Activated CD4-positive, CD25-positive, alpha-beta regulatory T cell treated with anti-CD3 and anti-CD28 coated beads, Interleukin-2, amount 50 U/mL, for 16 hours (primary cell): ENCODE results near the gene SIPA1L2.

Experiments used
- DNase-seq: peaks from one replicate; pipeline ENCODE4 v3.0.0-alpha.2; 2020; ENCODE audit warnings: low read depth, low spot score

SIPA1L2 gene

GRCh38 chr1:232650418-232650817 lies 20.5 kb upstream of the SIPA1L2 start:
- DNase-seq, result no peak

GRCh38 chr1:232648316-232648715 lies 18.4 kb upstream of the SIPA1L2 start:
- DNase-seq, result no peak

DNA sequence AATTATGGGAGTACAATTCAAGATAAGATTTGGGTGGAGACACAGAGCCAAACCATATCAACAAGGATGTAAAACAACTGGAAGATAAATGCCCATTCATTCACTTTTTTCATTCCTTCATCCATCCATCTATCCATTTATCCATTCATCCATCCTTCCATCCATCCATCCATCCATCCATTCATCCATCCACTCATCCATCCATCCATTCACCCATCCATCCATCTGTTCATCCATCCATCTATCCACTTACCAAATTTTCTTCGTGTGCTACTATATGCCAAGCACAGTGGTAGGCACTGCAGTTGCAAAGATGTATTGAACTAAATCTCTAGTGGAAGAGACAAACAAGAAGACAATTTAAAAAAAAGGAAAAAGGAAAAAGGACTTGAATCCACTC lies 14.3 kb upstream of the SIPA1L2 start:
- DNase-seq, result no peak

DNA sequence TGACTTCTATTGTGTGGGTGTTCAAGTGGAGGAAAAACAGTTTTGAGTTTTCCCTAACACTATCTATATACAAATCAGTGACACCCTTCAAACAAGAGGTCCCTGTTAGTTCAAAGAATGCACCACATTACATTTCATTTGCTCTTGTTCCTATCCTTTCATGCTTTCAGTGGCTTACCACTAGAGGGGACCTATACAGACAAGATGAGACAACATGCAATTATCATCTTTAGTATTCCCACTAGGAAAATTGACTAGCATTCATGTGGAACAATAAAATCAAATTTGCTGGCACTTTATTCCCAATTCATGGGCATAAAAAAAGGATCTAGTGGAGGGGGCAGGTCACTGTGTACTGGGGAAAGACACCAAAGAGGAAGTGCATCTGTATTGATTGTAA lies 13.3 kb upstream of the SIPA1L2 start:
- DNase-seq, result no peak

DNA sequence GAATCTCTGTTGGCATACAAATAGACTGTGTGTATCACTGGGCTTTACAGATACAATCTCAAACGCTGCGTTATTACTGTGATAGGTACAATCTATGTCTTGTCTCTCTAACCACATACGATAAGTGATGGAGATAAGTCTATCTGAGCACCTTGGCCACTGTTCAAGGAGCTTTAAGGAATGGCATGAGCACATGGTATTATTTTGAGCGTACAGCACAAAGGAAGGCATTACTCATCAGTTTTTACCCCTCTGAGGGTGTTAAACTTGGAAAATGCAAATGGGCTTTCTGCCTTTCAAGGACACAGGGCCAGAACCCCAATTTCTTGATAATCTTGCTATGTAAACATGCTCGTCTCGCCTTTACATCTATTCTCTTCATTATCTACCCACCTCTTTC lies 11.6 kb upstream of the SIPA1L2 start:
- DNase-seq, result no peak

DNA sequence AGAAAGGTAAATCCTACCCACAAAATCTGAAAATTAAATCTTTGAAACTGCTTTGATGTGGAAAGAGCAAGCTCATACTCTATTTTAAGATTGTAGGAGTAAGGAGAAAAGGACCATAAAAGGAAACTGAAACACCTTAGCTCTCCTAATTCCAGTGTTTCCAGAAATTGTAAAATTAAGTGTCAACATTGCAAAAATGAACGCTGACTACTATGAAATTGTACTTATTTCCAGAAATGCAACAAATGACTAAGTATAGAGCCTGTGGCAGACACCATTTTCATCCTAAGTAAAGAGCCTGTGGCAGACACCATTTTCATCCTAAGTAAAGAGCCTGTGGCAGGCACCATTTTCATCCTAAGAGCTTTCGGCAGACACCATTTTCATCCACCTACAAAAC lies 6.9 kb upstream of the SIPA1L2 start:
- no peak for DNase-seq

DNA sequence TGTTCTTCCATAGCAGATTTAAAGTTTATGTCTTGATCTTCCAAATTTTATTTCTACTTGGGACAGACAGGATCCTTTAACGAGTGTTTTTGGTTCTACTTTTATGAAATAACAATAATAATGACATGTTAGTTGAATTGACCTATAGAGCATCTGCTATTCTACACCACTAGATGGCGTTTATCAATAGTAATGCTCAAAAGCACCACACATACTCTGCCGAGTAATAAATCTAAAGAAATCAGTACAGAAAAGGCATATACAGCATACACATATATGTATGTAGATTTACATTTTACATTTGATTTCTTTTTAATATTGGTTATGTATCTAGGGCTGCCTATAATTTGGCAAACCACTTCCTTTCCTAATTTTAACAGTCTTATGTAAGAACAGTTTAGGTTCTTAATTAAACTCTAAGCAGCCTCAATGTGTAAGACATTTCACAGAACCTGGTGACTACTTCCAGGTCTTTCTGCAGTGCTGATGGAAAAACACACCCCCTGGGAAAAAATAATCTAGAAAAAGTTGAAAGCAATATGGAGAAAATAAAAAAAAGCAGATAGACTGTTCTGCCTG lies 5.9 kb upstream of the SIPA1L2 start:
- no peak for DNase-seq

DNA sequence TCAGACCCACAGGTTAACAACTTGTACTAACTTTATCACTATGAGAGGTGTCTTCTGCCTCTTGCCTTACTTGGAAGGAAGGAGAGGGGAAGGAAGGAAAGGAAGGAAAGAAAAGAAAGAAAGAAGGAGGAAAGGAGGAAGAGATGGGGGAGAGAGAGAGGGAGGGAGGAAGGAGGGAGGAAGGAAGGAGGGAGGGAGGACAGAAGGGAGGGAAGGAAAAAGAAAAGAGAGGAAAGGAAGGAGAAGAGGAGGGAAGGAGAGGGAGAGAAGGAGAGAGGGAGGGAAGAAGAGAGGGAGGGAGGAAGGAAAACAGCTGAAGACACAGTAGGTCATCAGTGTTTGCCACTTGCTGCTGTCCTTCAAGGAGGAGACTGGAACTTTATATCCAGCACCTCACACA lies 5.3 kb upstream of the SIPA1L2 start:
- no peak for DNase-seq

GRCh38 chr1:232634096-232634495 lies 4.2 kb upstream of the SIPA1L2 start:
- DNase-seq, result no peak

GRCh38 chr1:232630894-232631195 lies 912 bp upstream of the SIPA1L2 start:
- no peak for DNase-seq

GRCh38 chr1:232629250-232630046 lies 485 bp downstream of the SIPA1L2 start:
- DNase-seq, result no peak

DNA sequence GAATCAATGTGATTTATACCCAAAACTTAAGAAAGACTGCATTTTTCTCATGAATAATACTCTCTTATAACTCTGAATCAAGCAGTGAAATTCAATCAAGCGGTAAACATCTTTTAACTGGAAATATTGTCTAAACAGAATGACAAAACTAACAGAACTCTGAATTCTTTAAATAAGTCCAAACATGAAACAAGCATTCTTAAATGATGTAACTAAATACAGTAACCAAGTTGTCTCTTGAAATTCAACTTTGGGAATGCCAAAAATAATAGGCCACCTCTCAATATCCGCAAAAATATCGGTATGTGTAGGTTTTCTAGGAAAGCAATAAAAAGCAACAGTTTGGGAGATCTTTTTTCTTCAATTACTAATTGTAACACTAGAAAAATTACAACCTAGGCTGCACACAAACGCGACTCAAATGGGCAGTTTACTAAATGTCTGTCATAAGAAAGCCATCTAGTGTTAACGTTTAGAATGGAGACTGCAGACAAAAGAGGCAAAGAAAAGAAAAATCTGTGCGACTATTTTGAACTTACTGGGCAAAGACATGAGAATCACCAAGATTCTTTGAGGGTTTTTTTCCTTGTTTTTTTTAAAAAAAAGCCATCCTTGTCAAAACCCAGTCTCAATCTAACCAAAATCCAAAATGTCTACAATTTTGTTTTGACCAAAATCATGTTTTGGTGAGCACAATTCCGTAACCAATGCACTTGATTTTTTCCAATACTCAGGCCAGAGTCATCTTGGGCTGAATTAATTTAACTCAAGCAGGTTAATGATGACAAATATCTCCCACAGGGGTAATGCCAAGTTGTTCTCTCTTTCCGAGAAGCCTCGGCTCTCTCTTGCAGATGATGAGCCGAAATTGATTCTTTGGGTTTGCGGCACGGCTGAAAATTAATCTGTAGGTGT lies 1.3 kb downstream of the SIPA1L2 start:
- no peak for DNase-seq

DNA sequence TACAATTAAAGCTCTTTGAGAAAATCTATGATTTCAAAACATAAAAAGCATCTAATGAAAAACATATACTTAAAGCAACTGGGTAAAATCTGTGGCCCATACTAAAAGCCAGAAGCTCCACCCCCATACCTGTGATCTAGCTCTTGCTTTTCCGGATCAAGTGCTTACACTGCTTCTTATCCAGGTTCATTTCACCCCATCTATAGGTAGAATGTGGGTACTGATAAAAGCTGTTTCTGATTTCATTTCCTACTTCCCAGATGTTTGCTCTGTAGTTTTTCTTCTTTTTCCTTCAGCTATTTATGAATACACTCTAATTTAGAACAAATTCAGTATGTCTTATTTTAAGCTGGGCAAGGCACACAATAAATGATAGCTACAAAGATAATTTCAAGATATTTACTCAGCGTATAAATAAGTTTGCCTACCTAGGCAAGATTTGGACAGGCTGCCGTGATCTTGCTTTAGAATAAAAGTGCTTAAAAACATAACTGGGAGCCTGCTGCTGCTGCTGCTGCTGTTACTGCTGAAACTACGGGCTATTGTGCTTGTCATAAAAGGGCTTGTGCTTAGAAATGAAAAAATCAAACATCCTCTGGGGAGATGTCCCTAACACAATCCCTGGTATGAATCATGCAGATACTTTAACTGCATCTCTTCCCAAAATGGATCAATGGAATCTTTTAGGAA lies 2.1 kb downstream of the SIPA1L2 start:
- no peak for DNase-seq

DNA sequence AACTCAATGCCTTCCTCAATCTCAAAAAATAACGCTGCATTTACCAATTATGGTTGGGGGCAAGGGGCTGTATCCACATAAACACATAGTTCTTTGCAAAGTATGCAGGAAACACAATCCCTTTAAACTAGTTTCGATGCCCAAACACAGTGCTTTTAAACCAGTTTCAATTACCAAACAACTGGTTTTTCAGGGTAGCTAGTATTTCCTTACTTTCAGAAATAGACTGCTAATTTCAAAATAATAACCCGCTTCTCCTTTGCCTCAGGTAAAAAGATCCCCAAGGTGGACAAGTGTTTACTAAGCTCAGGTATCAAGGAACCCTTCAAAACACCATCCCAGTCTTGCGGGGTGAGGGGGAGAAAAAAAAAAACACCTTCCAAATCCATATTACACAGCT lies 2.8 kb downstream of the SIPA1L2 start:
- DNase-seq, result no peak

GRCh38 chr1:232626452-232626851 lies 3.5 kb downstream of the SIPA1L2 start:
- DNase-seq, result no peak

GRCh38 chr1:232625319-232625868 lies 4.5 kb downstream of the SIPA1L2 start:
- DNase-seq, result no peak

GRCh38 chr1:232624546-232625281 lies 5.2 kb downstream of the SIPA1L2 start:
- no peak for DNase-seq

- DNase-seq, result no peak
Measured at GRCh38 chr1:232622981-232623380, 7.0 kb downstream of the SIPA1L2 start.

DNA sequence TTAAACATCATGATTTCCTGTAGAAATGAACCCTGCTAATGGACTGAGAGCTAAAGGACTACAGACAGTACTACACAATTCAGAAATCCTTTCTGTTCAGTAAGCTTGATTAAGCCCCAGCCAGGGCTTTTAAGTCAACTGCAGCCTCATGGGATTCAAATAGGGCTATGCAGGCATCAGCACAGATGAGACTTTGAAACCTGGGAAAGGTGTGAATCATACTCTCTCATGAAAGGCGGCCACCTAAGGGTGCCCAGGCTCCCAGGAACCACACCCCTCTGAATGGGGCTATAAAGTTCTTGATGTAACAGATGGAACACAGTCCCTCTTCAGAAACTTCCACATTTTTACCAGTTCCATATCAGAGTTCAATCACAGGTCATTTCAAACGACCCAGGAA lies 7.6 kb downstream of the SIPA1L2 start:
- DNase-seq, result no peak

GRCh38 chr1:232621050-232621449 lies 8.9 kb downstream of the SIPA1L2 start:
- no peak for DNase-seq

DNA sequence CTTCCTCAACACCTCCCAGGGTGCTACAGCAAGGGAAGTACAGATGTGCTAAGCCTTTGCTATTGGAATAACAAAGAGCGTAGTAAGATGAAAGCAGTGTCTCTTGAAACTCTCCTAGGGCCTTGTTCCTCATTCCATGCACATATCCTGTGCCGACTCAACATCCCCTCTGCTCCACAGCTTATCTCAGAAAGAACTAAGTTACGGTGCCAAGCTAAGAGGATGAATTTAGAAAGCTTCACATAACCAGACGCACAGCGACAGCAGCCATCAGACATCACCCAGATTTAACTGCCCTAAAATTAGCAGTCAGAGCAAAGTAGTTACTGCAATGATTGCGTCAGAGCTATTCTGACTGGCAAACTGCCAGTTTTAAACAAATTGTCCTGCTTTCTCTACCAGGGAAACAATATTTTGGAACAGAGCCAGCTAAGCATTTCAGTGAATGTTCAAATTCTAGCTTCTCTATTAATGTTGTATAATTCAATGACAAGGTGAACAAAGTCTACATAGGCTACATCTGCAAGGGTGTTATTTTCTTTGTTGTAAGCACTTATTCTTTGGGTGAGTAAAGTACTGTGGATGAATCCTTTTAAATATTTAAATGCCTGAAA lies 9.5 kb downstream of the SIPA1L2 start:
- no peak for DNase-seq
